ENCODE results near the gene TMEM138.

- TF ChIP-seq, protein P1, sequence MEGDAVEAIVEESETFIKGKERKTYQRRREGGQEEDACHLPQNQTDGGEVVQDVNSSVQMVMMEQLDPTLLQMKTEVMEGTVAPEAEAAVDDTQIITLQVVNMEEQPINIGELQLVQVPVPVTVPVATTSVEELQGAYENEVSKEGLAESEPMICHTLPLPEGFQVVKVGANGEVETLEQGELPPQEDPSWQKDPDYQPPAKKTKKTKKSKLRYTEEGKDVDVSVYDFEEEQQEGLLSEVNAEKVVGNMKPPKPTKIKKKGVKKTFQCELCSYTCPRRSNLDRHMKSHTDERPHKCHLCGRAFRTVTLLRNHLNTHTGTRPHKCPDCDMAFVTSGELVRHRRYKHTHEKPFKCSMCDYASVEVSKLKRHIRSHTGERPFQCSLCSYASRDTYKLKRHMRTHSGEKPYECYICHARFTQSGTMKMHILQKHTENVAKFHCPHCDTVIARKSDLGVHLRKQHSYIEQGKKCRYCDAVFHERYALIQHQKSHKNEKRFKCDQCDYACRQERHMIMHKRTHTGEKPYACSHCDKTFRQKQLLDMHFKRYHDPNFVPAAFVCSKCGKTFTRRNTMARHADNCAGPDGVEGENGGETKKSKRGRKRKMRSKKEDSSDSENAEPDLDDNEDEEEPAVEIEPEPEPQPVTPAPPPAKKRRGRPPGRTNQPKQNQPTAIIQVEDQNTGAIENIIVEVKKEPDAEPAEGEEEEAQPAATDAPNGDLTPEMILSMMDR (conservative IDR thresholded peaks at IDR 0.05; ENCODE audit: low read depth, low read length) = no peak
- TF ChIP-seq MAZ (IDR thresholded peaks at IDR 0.05; ENCODE audit: borderline replicate concordance, low read depth, low read length) = no peak
- no peak for TF ChIP-seq POLR2A (IDR thresholded peaks at IDR 0.05; ENCODE audit: low read depth, low read length)
These were observed 335 bp downstream of the TMEM138 start for GRCh38 chr11:61362542-61362875.

Measured in IMR-90 (cell line).